ENCODE results near the gene PGBD5.
"Not testable (repeated sequence)": the region's sequence is repeated elsewhere in the genome, so short reads cannot be mapped to it uniquely, and the experiment has no call there.

Gene PGBD5, protein sequence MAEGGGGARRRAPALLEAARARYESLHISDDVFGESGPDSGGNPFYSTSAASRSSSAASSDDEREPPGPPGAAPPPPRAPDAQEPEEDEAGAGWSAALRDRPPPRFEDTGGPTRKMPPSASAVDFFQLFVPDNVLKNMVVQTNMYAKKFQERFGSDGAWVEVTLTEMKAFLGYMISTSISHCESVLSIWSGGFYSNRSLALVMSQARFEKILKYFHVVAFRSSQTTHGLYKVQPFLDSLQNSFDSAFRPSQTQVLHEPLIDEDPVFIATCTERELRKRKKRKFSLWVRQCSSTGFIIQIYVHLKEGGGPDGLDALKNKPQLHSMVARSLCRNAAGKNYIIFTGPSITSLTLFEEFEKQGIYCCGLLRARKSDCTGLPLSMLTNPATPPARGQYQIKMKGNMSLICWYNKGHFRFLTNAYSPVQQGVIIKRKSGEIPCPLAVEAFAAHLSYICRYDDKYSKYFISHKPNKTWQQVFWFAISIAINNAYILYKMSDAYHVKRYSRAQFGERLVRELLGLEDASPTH

DNA sequence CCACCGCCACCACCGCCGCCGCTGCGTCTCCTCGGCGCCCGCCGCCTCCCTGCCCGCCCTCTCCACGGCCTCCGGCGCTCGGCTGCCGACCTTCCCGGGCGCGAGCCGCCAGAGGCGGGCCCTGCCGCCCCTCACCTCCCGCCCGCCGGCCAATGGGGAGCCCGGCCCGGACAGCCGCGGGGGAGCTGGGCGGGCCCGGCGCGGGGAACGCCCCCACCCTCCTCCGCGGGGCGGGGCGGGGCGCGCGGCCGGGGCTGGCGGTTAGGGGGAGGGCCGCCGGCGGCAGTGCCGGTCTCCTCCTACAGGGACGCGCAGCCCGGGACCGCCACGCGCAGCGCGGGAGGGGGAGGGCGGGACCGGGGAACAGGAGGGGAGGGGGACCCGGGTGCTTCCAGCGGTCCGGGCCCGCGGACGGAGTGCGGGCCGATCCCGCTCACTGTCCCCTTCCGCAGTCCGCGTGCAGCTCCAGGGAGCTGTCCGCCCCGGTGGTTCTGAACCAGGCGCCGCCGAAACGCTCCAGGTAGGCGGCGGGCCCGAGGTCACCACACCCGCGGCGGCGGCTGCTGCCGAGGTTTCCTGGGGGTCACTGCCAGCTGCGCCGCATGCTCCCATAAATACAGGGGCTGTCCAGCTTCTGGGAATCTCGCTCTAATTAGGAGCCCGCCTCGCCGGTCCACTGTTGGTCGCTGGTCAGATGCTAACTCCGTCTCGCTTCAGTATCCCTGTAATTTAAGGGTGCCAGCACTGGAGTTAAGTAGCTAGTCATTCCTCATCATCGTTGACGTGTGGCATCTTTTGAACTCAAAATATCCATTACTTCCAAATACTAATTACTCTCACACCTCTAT lies at the start of gene PGBD5:
TSS of gene PGBD5 (minus strand) at position 87 of the 848 bp plus-strand sequence. CDS start 404 bp downstream, outside the sequence.
- DNase-seq = peak; percentile 17

DNA sequence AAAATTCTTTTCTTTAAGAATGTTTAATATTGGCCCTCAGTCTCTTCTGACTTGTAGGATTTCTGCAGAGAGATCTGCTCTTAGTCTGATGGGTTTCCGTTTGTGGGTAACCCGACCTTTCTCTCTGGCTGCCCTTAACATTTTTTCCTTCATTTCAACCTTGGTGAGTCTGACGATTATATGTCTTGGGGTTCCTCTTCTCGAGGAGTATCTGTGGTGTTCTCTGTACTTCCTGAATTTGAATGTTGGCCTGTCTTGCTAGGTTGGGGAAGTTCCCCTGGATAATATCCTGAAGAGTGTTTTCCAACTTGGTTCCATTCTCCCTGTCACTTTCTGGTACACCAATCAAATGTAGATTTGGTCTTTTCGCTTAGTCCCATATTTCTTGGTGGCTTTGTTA lies 48.8 kb upstream of the PGBD5 start:
- not testable (repeated sequence) for DNase-seq

DNA sequence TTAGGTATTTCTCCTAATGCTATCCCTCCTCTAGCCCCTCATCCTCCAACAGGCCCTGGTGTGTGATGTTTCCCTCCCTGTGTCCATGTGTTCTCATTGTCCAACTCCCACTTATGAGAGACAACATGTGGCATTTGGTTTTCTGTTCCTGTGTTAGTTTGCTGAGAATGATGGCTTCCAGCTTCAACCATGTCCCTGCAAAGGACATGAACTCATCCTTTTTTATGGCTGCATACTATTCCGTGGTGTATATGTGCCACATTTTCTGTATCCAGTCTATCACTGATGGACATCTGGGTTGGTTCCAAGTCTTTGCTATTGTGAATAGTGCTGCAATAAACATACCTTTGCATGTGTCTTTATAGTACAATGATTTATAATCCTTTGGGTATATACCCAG lies 44.6 kb upstream of the PGBD5 start:
- not testable (repeated sequence) for DNase-seq

DNA sequence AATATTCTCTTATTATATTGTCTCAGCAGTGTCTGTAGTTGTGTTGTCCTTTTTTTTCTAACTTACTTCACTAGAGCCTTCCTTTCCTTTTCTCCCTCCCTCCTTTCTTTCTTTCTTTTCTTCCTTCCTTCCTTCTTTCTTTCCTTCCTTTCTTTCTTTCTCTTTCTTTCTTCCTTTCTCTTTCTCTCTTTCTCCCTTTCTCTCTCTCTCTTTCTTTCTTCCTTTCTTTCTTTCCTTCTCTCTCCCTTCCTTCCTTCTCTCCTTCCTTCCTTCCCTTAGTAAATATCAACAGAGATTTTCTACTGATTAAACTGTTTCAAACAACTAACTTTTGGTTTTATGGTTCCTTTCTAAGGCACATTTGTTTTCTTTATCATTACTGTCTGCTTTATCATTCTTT lies 43.1 kb upstream of the PGBD5 start:
- no peak for DNase-seq

DNA sequence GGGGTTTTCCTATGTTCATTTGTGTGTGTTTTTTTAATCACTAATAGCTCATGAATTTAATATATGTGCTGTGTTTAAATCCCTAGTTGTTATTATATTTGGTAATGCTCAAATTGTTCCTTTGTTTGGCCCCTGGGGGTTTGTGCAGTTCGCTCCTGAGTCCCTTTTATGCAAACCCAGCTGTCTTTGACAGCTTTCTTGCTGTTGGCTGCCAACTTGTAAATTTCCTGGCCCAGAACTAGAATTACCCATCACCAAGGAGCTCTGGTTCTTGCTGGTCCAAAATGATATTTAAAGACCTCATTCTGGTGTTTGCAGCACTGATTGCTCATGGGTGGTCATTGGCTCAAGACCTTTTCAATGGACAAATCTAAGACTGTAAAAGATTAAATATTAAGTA lies 39.6 kb upstream of the PGBD5 start:
- no peak for DNase-seq

DNA sequence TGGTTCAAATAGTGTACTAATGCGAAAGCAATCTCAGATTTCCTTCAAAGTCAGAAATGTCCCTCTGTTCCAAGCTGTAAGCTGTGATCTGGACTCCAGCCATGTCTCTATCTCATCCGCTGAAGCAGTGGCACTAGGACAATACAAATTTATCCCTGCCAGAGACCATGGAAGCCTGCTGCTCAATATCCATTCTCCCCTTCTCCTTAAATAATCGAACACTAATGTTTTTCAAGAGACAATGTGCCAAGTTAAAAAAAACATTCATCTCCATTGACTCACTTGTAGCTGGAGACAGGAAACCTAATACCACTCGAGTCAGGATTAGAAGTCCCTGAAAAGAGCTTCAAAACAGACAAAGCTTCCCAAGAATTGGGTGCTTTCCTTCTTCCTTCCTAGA lies 38.5 kb upstream of the PGBD5 start:
- DNase-seq = no peak

DNA sequence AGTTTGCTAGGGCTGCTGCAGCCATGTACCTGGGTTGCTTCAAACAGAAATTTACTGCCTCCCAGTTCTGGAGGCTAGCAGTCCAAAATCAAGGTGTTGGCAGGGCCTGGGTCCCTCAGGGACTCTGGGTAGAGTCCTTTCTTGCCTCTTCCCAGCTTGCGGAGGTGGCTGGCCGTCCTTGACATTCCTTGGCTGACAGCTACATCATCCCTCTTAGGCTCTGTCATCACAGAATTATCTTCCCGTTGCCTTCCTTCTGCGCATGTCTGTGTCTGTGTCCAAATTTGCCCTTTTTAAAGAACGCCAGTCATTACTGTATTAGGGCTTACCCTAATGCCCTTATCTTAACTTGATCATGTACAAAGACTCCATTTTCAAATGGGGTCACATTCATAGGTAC lies 37.6 kb upstream of the PGBD5 start:
- DNase-seq = no peak

DNA sequence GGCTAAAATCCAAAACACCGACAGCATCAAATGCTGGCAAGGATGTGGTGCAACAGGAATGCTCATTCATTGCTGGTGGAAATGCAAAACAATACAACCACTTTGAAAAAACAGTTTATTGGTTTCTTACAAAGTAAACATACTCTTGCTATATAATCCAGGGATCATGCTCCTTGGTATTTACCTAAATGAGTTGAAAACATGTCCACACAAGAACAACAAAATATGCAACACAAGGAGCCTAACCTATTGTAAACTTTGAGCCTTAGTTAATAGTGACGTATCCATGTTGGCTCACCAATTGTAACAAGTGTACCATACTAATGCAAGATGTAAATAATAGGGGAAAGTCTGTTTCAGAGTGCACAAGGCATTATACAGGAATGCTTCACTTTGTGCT lies 37.2 kb upstream of the PGBD5 start:
- no peak for DNase-seq

DNA sequence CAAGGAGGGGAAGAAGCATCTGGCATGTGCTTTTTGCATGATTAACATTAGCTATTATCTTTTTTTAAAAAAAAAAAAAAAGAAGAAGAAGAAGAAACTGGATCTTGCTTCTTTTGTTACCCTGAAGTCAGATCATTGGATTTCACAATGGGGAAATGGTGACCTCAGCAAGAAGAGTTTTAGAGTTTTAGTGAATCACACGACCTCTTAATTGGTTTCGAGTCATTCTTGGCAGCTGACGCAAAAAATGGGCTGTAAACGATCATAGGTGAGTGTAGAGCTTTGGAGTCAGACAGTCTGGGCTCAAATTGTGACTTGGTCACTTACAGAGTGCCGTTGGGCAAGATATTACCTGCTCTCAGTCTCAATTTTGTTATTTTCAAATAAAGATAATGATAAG lies 33.3 kb upstream of the PGBD5 start:
- DNase-seq = no peak

DNA sequence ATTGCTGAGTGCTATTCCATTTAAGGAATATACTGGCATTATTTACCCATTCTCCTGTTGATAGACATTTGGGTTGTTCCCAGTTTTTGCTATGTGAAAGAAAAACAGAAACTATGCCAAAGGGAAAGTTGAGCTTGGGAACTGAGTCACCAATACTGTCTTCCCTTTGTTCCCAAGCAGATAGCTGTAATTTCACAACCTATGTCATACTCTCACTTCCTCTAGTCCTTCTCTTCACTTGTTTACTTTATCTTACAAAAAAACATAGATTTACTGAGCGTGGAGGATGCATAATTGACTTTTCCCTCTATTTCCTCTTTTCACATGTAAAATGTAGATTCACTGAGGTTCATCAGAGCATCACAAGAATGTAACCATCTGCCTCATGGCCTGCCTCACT lies 32.4 kb upstream of the PGBD5 start:
- DNase-seq = no peak

DNA sequence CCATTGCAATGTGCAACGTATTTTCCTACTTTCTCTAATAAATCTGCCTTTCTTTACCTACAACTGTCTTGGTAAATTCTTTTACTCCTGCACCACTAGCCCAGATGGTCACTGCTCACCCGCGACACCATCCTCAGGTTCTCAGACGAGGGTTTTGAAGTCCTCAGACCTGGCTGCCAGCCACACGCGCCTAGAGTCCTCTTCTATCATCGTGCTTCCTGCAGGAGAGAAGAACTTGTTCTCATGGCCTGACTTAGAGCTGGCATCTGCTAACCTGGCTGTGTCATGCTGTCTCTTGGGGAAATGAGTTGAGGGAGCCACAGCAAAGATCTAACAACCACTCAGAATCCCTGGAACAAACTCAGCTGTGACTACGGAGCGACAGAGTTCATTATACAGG lies 30.3 kb upstream of the PGBD5 start:
- no peak for DNase-seq

DNA sequence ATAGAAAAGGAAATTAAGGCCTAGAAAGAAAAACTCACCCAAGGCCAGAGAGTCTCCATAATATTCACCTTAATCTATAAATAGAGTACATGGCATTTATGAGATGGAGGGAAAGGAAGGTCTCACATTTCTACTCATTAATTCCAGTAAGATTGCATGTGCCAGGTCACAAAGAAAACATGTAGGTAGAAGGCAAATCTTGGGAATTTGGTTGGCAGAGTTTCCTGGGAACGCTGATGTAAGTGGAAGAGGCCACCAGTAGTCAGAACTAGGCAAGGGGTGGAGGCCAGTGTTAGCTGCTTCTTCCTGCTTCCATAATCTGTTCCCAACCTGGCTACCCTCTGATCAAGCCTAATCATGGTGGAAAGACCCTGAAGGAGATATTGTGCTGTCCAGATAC lies 29.2 kb upstream of the PGBD5 start:
- no peak for DNase-seq

DNA sequence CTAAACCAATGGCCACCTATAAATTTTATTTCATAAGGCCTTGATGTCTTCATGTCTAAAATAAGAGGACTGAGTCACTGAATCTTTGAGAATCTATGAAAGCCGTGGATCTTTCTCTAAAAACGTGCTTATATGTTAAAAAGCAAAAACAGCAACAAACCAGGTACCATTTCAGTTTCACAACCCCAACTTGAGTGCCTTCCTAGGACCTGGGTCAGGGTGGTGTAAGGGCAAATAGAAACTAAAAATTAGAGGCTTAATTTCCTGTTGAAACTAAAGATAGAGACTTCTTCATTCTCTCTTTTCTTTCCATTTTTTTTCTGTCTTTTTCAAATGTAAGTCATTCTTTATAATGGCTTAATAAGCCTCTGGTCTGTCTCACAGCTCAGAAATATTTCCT lies 27.2 kb upstream of the PGBD5 start:
- DNase-seq = no peak

DNA sequence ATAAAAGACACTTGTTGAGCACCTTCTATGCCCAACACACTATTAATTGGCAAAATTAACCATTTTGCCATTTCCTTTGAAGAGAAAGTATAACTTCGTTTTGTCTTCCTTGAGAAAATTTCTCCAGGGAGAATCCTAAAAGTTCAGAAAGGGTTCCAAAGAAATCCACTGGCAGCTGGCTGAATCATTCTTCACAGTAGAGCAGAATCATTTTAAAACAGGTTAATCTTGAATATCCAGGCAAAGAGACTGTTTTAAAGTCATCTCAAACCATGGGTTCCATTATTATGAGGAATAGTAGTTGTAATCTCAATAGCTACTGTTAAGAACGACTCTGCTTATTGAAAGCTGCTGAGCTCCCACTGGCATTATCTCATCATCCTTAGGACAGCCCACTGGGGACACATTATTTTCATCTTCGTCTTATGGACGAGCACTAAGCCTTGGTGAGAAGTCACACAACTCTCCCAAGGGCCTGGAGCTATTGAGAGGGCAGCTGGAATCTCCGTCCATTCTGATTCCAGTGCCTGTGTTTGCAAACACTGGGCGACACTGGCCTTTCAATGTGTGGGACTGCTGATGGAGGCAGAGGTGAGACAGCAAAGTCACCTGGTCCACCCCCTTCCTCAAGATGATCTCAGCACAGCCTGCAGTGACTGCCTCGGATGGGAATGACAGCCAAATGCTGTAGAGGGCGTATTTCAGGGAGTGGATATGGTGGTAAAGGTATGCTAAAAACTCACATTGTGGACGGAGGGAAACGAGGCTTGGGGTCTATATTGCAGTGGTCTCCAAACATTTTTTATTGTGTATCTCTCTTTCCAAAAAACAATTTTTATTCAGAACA lies 15.3 kb upstream of the PGBD5 start:
- DNase-seq = no peak

DNA sequence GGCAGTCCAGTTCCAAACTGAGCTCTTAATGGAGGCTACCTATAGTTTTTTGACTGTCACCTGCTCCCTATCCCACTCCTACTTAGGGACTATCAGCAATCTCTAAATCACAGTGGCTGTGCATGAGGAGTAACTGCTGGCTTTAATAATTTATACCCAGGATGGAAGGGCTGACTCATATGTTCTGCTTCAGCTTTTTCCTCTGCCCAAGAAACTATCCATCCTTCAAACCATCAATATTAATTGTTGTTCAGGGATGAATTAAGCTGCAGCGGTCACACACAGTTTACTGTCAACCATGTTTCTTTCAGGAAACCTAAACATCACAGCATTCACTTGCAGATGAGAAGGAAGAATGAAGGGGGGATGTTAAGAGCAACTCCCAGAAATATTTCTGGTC lies 9.0 kb upstream of the PGBD5 start:
- DNase-seq = no peak

DNA sequence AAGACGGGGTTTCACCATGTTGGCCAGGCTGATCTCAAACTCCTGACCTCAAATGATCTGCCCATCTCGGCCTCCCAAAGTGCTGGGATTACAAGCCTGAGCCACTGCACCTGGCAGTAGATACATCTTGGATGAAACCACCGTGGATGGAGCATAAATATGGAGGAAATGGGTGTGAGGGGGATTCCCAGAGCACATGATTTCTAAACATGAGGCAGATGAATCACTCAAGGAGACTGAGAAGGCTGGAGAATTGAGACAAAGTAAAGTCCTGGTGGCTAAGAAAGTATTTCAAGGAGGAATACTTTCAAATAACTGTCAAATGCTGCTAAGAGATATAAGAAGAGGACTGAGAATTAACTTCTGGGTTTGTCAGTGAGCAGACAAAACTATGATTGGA lies 5.4 kb upstream of the PGBD5 start:
- no peak for DNase-seq

DNA sequence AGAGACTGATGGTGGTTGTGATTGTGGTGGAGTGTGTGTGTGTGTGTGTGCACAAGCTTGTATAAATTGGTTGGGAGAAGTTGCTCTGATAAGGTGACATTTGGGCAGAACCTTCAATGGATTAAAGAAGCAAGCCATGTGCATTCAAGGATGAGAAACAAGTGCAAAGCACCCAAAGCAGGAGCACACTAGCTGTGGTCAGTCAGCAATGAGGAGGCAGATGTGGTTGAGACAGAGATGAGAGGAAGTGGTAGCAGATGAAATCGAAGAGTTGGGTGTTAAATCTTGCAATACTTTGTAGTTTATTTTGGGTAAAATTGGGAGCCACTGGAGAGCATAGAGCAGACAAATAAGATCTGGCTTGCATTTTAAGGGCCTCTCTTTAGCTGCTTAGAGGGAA lies 4.4 kb upstream of the PGBD5 start:
- DNase-seq = no peak

DNA sequence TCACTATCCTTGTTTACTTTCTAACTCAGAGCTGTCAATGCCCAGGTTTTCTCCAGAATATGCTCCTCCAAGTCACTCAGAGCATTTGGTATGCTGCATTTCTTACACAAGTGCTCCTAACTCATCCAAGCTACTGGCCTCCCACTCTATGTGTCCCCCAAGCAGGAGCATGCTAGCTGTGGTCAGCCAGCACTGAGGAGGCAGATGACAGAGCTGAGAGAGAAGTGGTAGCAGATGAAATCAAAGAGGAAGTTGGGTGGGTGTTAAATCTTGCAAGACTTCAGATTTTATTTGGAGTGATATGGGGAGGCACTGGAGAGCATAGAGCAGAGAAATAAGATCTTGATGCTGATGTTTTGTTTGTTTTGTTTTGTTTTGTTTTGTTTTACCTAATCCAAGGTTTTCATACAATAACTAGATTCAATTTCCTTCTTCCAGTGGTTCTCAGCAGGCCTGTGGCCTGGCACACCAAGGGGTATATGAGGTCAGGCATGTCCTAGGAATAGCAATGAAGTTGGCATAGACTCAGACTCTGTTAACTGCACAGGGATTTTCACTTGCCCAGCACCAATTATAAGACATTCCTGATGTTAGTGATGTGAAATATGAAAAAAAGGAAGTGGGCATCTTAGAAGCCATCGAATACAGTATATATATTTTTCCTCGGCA lies 3.1 kb upstream of the PGBD5 start:
- no peak for DNase-seq

DNA sequence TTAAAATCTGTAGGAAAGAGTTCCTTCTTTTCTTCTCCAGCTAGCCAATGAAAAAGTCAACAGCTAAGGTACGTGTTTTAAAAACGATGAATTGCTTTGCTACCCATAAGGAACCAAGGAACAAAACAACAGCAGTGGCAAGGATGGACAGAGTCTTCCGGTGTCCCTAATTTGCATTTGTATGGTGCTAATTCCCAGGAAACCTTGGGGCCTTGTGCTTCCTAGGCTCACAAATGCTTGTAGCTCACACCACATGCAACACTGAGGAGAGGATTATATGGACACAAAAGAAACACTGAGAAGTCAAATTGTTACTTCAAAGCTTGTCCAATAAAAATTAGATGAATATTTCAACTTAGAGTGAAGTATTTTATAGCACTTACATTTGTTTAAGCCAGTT lies 1.8 kb upstream of the PGBD5 start:
- DNase-seq = no peak

DNA sequence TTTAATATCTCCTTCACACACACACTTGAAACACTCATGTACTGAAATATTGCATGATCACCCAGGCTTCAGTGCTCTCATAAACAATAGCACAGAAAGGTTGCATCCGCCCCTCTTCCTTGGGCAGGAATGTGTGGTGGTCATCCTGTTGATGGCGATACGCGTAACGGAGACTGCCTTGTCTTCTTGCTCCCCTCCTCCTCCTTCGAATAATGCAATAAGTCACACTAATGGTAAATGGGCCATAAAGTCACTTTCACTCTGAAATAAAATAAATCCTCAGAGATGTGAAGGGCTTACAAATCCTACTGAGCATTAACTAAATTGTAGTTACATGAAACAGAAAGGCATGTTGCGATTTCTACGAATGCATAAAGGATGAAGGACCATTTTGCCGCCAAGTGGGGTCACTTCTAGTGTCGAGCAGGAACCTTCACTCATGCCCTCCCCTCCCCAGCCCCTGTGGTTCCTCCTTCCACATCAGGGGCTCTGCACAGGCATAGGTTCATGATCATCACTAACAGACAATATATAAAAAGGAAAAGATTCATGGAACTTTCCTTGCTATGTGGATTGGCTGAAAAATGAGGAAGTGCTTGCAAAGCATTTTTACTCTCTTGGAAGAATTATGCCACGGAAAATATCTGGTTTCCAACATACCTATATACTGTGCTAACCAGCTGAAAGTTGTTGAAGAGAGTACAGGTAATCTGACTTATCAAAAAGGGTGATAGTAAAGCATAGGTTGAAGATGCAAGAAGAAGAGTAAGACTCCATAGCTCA lies 1.2 kb upstream of the PGBD5 start:
- DNase-seq = no peak

DNA sequence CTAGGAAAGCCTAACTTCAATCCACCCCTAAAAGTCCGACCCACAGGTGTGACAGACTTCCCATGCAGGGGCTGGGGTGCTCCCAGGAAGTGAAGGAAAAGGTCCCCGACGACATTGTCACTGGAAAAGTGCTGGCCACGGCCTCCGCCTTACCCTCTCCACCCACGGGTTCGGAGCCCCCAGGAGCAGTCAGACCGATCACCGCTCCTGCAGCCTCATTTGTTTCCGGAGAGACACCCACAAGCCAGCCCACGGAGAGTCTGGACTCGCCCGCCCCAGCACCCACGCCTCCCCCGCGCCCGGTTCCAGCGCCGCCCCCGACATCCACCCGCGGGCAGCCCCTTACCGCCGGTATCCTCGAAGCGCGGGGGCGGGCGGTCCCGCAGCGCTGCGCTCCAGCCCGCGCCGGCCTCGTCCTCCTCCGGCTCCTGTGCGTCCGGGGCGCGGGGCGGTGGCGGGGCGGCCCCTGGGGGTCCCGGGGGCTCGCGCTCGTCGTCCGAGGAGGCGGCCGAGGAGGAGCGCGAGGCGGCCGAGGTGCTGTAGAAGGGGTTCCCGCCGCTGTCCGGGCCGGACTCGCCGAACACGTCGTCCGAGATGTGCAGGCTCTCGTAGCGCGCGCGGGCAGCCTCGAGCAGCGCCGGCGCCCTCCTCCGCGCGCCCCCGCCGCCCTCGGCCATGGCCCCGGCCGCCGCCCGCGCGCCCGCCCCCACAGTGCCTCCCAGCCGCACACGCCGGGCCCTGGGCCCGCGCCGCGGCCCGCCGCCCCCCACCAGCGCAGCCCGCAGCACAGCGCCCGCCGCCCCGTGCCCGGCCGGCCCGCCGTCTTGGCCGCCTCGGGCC lies 660 bp downstream of the PGBD5 start:
- DNase-seq = peak; percentile 4

Data from activated T-cell treated with anti-CD3 and anti-CD28 coated beads for 4 hours (primary cell).